GM19372 (cell line): ENCODE data around the gene KLRK1.
"Not testable (repeated sequence)": the region's sequence is repeated elsewhere in the genome, so short reads cannot be mapped to it uniquely, and the experiment has no call there.

Source experiments
- ATAC-seq: cut with Tn5 transposase; IDR thresholded peaks from one replicate; pipeline ENCODE4 v1.9.1; 2021; ENCODE audit warnings: mild to moderate bottlenecking, low read depth, moderate library complexity; ENCODE audit not compliant: unreplicated experiment

The KLRK1 gene

GRCh38 chr12:10390991-10391390 is 1.1 kb upstream of the KLRK1 start:
- ATAC-seq, result not testable (repeated sequence)

GRCh38 chr12:10388624-10389413 is 1.0 kb downstream of the KLRK1 start:
- ATAC-seq, result no peak

GRCh38 chr12:10387498-10387897 is 2.3 kb downstream of the KLRK1 start:
- not testable (repeated sequence) for ATAC-seq

GRCh38 chr12:10386857-10387256 is 3.0 kb downstream of the KLRK1 start:
- ATAC-seq, result no peak

- ATAC-seq, result no peak
These were observed 4.7 kb downstream of the KLRK1 start for GRCh38 chr12:10385166-10385613.

- no peak for ATAC-seq
These were observed 5.7 kb downstream of the KLRK1 start for GRCh38 chr12:10384191-10384590.

- ATAC-seq, result no peak
These were observed 7.8 kb downstream of the KLRK1 start for GRCh38 chr12:10381928-10382628.

DNA sequence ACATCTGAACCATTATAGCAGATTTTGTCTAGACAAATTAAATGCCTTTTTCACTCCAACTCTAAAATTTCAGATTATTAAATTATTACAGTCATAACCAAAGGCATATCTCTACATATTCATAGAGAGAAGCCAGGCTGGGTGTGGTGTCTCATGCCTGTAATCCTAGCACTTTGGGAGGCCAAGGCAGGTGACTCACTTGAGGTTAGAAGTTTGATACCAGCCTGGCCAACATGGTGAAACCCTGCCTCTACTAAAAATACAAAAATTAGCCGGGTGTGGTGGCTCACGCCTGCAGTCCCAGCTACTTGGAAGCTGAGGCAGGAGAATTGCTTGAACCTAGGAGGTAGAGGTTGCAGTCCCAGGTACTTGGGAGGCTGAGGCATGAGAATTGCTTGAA is 11.1 kb downstream of the KLRK1 start:
- not testable (repeated sequence) for ATAC-seq

GRCh38 chr12:10374624-10375018 is 15.2 kb downstream of the KLRK1 start:
- no peak for ATAC-seq

- no peak for ATAC-seq
These were observed 17.3 kb downstream of the KLRK1 start for GRCh38 chr12:10372559-10372958.

DNA sequence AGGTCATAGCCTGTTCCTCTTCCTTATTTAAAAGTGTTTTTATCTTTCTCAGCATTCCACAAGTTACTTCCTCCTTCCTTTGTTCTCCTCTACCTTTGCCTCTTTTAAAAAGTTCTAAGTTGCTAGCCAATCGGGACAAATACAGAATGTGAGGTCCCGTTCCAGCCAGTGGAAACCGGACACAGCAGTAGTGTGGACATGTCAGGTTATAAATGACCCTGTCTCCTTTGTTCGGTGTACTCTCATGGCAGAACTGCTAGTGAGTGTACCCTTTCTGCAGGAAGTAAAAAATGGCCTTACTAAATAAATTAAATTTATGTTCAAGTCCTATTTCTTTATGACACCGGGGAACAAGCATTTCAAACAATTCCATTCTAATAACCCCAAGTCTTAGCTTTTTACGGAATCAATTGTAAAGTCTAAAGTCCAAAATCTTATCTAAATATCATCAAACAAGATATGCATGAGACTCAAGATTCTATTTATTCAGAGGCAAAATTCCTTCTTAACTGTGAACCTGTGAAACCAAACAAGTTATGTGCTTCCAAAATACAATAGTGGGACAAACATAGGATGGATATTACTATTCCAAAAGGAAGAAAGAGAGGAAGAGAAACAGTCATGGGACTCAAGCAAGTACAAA is 17.8 kb downstream of the KLRK1 start:
- ATAC-seq, result not testable (repeated sequence)

GRCh38 chr12:10369557-10370415 is 20.1 kb downstream of the KLRK1 start:
- ATAC-seq, result no peak

- no peak for ATAC-seq
These were observed 21.4 kb downstream of the KLRK1 start for GRCh38 chr12:10368206-10369171.

- not testable (repeated sequence) for ATAC-seq
These were observed 22.1 kb downstream of the KLRK1 start for GRCh38 chr12:10367714-10368113.

DNA sequence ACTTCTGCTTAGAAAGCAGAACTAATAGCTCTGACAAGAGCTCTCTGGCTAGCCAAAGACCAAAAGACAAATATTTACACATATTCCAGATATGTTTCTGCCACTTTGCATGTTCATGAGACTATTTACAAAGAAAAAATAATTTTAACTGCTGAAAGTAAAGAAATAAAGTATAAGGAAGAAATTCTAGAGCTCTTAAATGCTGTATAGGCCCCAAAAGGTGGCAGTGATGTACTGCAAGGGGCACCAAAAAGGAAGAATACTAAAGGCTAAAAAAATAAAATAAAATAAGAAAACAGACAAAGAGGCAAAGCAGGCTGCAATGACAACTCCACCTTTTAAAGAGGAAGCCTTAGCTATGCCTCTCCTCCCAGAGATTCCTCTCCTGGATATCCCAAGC is 23.0 kb downstream of the KLRK1 start:
- no peak for ATAC-seq

DNA sequence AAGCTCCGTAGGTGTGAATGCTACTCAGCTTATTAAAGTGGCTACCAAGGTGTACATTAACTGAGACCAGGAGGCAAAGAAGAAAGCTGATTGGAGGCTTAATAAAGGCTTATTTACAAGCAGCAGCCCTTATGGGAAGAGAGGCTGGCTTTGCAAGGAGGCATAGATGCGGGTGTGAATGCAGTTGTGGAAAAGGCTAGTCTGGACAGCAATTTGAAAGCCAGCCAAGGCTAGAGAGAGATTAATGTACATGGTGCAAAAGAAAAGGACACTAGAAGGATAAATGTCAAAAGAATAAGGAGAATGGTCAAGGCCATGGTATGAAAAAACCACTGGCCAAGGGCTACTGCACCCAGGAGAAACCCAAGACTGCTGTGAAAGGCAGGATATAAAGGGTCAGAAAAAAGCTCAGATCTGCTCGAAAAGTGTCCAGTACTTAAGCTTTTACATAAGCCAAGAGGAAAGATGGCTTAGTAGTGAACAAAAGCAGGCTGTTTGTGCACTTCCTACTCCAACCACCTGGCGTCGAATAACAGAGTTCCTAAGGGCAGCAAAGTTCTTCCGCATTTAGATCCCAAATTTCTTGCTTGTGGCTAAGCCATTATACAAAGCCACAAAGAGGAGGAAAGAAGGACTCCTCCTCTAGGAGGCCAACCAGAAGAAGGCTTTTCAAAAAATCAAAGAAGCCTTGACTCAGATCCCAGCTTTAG is 24.0 kb downstream of the KLRK1 start:
- no peak for ATAC-seq

- ATAC-seq, result peak; percentile 47
These were observed 24.8 kb downstream of the KLRK1 start for GRCh38 chr12:10364815-10365622.
